ENCODE results near the gene TSEN54. TPM values are rescaled to one million over a fixed set of nuclear protein-coding genes. Genes with fewer than 3 reads are reported as not detected.

Gene TSEN54
- total RNA-seq, 1 experiment from 2014 or later: 44.5 TPM

GRCh38 chr17:75476271-75476671 is 40.1 kb upstream of the TSEN54 start:
- Histone ChIP-seq H3K23ac (ENCODE audit: insufficient read length, low read depth, low read length) (no peak overlapping the region), H3K9ac (ENCODE audit: extremely low read depth, insufficient read length, low read length) (no peak overlapping the region), H4K5ac (ENCODE audit: insufficient read length, low read depth, low read length) (no peak overlapping the region), H3K14ac (ENCODE audit: insufficient read depth, low read length) (no peak overlapping the region), H4K20me1 (ENCODE audit: control insufficient read depth, insufficient read depth, insufficient read length) (no peaks in the 10 kb centered on the region), H3K4me1 (ENCODE audit: insufficient read depth, low read length) (no peaks in the 10 kb centered on the region), H2AFZ (ENCODE audit: low read length) (no peak overlapping the region), H2BK20ac (ENCODE audit: low read depth, low read length, poor library complexity, severe bottlenecking) (no peak overlapping the region), H2AK5ac (ENCODE audit: insufficient read length, low read length) (no peak overlapping the region), H3K9me3 (ENCODE audit: control insufficient read depth, low read depth, low read length) (no peaks in the 10 kb centered on the region), H2BK120ac (ENCODE audit: low read depth, low read length, poor library complexity, severe bottlenecking) (no peak overlapping the region), H3K79me2 (ENCODE audit: insufficient read depth, low read length) (no peaks in the 10 kb centered on the region), H3K23me2 (ENCODE audit: insufficient read length, low read depth, low read length, poor library complexity, severe bottlenecking) (no peaks in the 10 kb centered on the region), H3K79me1 (ENCODE audit: insufficient read depth, low read depth, low read length, poor library complexity, severe bottlenecking) (no peaks in the 10 kb centered on the region), H3K56ac (ENCODE audit: insufficient read length, low read depth, low read length) (no peak overlapping the region), H3K27me3 (ENCODE audit: insufficient read depth, low read length) (no peaks in the 10 kb centered on the region), H3T11ph (ENCODE audit: low read length) (no peak overlapping the region), H2BK12ac (ENCODE audit: insufficient read length, low read depth, low read length) (no peak overlapping the region), H4K8ac (replicated peaks; ENCODE audit: insufficient read length, low read depth, low read length) (no peak overlapping the region), H3K18ac (ENCODE audit: insufficient read length, low read depth, low read length) (no peak overlapping the region), H2BK5ac (ENCODE audit: insufficient read length, low read length) (no peak overlapping the region), H4K91ac (ENCODE audit: insufficient read length, low read depth, low read length) (no peak overlapping the region), H3K4ac (ENCODE audit: low read depth, low read length) (no peak overlapping the region), H3K4me2 (ENCODE audit: insufficient read depth, insufficient read length, low read length) (no peak overlapping the region), H2BK15ac (ENCODE audit: low read depth, low read length) (no peak overlapping the region), H3K27ac (ENCODE audit: insufficient read length, low read depth, low read length) (no peak overlapping the region)
- Mint-ChIP-seq H3K27me3 (ENCODE audit: low read depth) (no peaks in the 10 kb centered on the region), H3K9me3 (no peaks in the 10 kb centered on the region), H3K4me3 (no peak overlapping the region), H3K27ac (peak overlapping the region; percentile 26 to 86 (median 51); a peak in 4 of 7 replicates), H3K36me3 (ENCODE audit: insufficient read depth in 1 of 3, low read depth in 3 of 3) (peaks cover 5 to 22% (median 14%) of the 10 kb centered on the region in 3 experiments; a peak in 5 of 7 replicates), H3K4me1 (peaks cover 13 to 18% of the 10 kb centered on the region in 2 experiments)
- TF ChIP-seq CTCF (conservative IDR thresholded peaks at IDR 0.05): no peak
- no peak for DNase-seq
- WGBS (ENCODE audit: extremely low coverage, insufficient read length, low lambda C conversion rate): no CpG with 5 or more reads among the region's 8 CpGs

Measured in H9 (cell line).